IPS DF 6.9 (cell line): ENCODE measurements around the gene FAAP24.
"Not testable (repeated sequence)": the region's sequence is repeated elsewhere in the genome, so short reads cannot be mapped to it uniquely, and the experiment has no call there.

Source experiments
- DNase-seq: peaks from one replicate; pipeline ENCODE4 v3.0.0-alpha.2; 2013; ENCODE audit warnings: low read depth, low spot score
- H3K27ac ChIP-seq: one replicate; pipeline ENCODE4 v1.5.1; 2013; ENCODE audit warnings: low read length, control low read depth
- H3K27me3 ChIP-seq: 2 replicates; pipeline ENCODE4 v1.6.1; 2013; ENCODE audit warnings: mild to moderate bottlenecking, low read length; ENCODE audit not compliant: control insufficient read depth, insufficient read depth
- H3K36me3 ChIP-seq: 2 replicates; pipeline ENCODE4 v1.6.1; 2013; ENCODE audit warnings: low read length; ENCODE audit not compliant: control insufficient read depth, insufficient read depth
- H3K4me1 ChIP-seq: 2 replicates; pipeline ENCODE4 v1.6.1; 2013; ENCODE audit warnings: low read length; ENCODE audit not compliant: control insufficient read depth, insufficient read depth
- H3K4me3 ChIP-seq: 2 replicates; pipeline ENCODE4 v1.5.1; 2013; ENCODE audit warnings: mild to moderate bottlenecking, low read length
- H3K9me3 ChIP-seq: 2 replicates; pipeline ENCODE4 v1.6.1; 2013; ENCODE audit warnings: low read length, inconsistent platforms; ENCODE audit not compliant: control insufficient read depth, insufficient read depth
- WGBS: extraction: QIAGEN DNeasy Blood & Tissue Kit; methylation state at CpG from one replicate; pipeline ENCODE4 v1.1.7; 2013; ENCODE audit warnings: mixed read lengths, missing lambda C conversion rate; ENCODE audit not compliant: insufficient read length, insufficient coverage; 5-methylcytosine and 5-hydroxymethylcytosine counted together

FAAP24 gene

GRCh38 chr19:33024398-33024797 lies 52.4 kb downstream of the FAAP24 start:
- Histone ChIP-seq H3K4me3 (no peak overlapping the region), H3K36me3 (no peaks in the 10 kb centered on the region), H3K4me1 (peaks cover 5% of the 10 kb centered on the region), H3K27me3 (no peaks in the 10 kb centered on the region), H3K9me3 (no peaks in the 10 kb centered on the region), H3K27ac (no peak overlapping the region)
- no CpG with 5 or more reads among the region's 8 CpGs for WGBS
- DNase-seq: no peak

- not testable (repeated sequence) for H3K9me3 ChIP-seq
- no CpG with 5 or more reads among the region's 12 CpGs for WGBS
These were observed 53.6 kb downstream of the FAAP24 start for GRCh38 chr19:33025468-33026238.

GRCh38 chr19:33026602-33027001 lies 54.6 kb downstream of the FAAP24 start:
- not testable (repeated sequence) for DNase-seq, H3K9me3 ChIP-seq, H3K36me3 ChIP-seq, H3K4me1 ChIP-seq, H3K27ac ChIP-seq, H3K4me3 ChIP-seq, H3K27me3 ChIP-seq
- no CpG with 5 or more reads among the region's 5 CpGs for WGBS

More at GRCh38 chr19:33025468-33026238, 53.6 kb downstream of the FAAP24 start:
- H3K27ac ChIP-seq, H3K4me1 ChIP-seq, H3K27me3 ChIP-seq, H3K4me3 ChIP-seq, DNase-seq, H3K36me3 ChIP-seq: not testable (repeated sequence)
